KMS-11 (cell line): ENCODE results near the gene RGSL1.

Experiments used
- H2AFZ ChIP-seq: fragments of 200-600 bp; sonication (generic); 2 replicates; pipeline ENCODE4 v1.6.1; 2016; ENCODE audit warnings: antibody characterized with exemption, mixed run types, low read depth
- H3K27ac ChIP-seq: fragments of 200-600 bp; sonication (generic); 2 replicates; pipeline ENCODE4 v1.6.1; 2016; ENCODE audit warnings: mild to moderate bottlenecking, mixed run types
- H3K27me3 ChIP-seq: fragments of 200-600 bp; sonication (generic); 2 replicates; pipeline ENCODE4 v1.6.1; 2017; ENCODE audit warnings: mild to moderate bottlenecking, low read depth, mixed run types, moderate library complexity; ENCODE audit not compliant: insufficient read depth
- H3K36me3 ChIP-seq: fragments of 200-600 bp; sonication (generic); 2 replicates; pipeline ENCODE4 v1.6.1; 2017; ENCODE audit warnings: mild to moderate bottlenecking, mixed run types; ENCODE audit not compliant: insufficient read depth
- H3K4me1 ChIP-seq: fragments of 200-600 bp; sonication (generic); 2 replicates; pipeline ENCODE4 v1.6.1; 2016; ENCODE audit warnings: mild to moderate bottlenecking, low read depth, mixed run types; ENCODE audit not compliant: poor library complexity, severe bottlenecking
- H3K4me2 ChIP-seq: fragments of 200-600 bp; sonication (generic); 2 replicates; pipeline ENCODE4 v1.7.0; 2016; ENCODE audit warnings: mild to moderate bottlenecking, mixed run types
- H3K4me3 ChIP-seq: fragments of 200-600 bp; sonication (generic); IDR thresholded peaks from 2 replicates; pipeline ENCODE4 v1.6.1; 2017; ENCODE audit warnings: low read depth, low read length, mixed read lengths; ENCODE audit not compliant: insufficient read depth
- H3K79me2 ChIP-seq: fragments of 200-600 bp; sonication (generic); 2 replicates; pipeline ENCODE4 v1.6.1; 2016; ENCODE audit warnings: low read depth, mixed run types; ENCODE audit not compliant: insufficient read depth
- H3K9ac ChIP-seq: fragments of 200-600 bp; sonication (generic); 2 replicates; pipeline ENCODE4 v1.6.1; 2016; ENCODE audit warnings: mild to moderate bottlenecking, mixed run types
- H4K20me1 ChIP-seq: fragments of 200-600 bp; sonication (generic); 2 replicates; pipeline ENCODE4 v1.6.1; 2016; ENCODE audit warnings: mild to moderate bottlenecking, mixed run types; ENCODE audit not compliant: insufficient read depth
- TF ChIP-seq, protein P1 (sequence below): fragments of 200-600 bp; sonication (generic); conservative IDR thresholded peaks from 2 replicates; pipeline ENCODE4 v1.6.1; 2017; ENCODE audit warnings: low read depth, mild to moderate bottlenecking, antibody characterized with exemption, low read length, moderate library complexity, mixed read lengths

The RGSL1 gene

DNA sequence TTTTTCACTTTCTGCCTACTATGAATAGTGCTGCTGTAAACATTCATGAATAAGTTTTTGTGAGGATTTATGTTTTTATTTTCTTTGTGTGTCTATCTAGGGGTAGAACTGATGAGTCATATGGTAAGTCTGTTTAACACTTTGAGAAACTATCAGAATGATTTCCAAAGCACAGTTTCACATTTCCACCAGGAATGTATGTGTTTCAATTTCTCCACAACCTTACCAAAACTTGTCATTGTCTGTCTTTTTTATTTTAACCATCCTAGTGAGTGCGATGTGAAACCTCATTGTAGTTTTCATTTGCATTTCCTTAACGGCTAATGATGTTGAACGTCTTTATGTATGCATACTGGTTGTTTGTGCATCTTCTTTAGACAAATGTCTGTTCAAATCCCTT is 115.6 kb downstream of the RGSL1 start:
- Histone ChIP-seq H2AFZ (no peak overlapping the region), H3K4me1 (no peaks in the 10 kb centered on the region), H3K4me3 (no peak overlapping the region), H4K20me1 (no peaks in the 10 kb centered on the region), H3K27ac (no peak overlapping the region), H3K4me2 (no peak overlapping the region), H3K9ac (no peak overlapping the region), H3K79me2 (no peaks in the 10 kb centered on the region), H3K27me3 (no peaks in the 10 kb centered on the region), H3K36me3 (no peaks in the 10 kb centered on the region)
- TF ChIP-seq, protein P1, sequence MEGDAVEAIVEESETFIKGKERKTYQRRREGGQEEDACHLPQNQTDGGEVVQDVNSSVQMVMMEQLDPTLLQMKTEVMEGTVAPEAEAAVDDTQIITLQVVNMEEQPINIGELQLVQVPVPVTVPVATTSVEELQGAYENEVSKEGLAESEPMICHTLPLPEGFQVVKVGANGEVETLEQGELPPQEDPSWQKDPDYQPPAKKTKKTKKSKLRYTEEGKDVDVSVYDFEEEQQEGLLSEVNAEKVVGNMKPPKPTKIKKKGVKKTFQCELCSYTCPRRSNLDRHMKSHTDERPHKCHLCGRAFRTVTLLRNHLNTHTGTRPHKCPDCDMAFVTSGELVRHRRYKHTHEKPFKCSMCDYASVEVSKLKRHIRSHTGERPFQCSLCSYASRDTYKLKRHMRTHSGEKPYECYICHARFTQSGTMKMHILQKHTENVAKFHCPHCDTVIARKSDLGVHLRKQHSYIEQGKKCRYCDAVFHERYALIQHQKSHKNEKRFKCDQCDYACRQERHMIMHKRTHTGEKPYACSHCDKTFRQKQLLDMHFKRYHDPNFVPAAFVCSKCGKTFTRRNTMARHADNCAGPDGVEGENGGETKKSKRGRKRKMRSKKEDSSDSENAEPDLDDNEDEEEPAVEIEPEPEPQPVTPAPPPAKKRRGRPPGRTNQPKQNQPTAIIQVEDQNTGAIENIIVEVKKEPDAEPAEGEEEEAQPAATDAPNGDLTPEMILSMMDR = no peak

DNA sequence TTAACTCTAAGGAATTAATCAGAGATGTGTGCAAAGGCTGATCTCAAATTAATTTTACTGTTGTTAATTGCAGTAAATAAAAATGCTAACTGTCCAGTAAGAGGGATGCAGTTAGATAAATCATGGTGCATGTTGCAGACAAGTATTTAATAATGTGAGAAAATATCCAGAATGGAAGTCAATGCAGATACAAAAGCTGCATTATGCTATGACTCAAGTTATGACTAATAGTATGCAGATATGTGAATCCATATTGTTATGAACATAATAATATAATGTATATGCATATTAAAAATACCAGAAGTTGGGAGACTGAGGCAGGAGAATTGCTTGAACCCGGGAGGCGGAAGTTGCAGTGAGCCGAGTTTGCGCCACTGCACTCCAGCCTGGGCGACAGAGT is 117.7 kb downstream of the RGSL1 start:
- no peak overlapping the region for H3K27ac ChIP-seq
- no peak overlapping the region for H3K4me2 ChIP-seq
- H3K4me3 ChIP-seq = no peak overlapping the region
- H3K79me2 ChIP-seq = no peaks in the 10 kb centered on the region
- H2AFZ ChIP-seq = no peak overlapping the region
- no peaks in the 10 kb centered on the region for H4K20me1 ChIP-seq
- TF ChIP-seq, protein P1 = no peak
- H3K9ac ChIP-seq = no peak overlapping the region
- H3K4me1 ChIP-seq = no peaks in the 10 kb centered on the region
- no peaks in the 10 kb centered on the region for H3K27me3 ChIP-seq
- no peaks in the 10 kb centered on the region for H3K36me3 ChIP-seq

DNA sequence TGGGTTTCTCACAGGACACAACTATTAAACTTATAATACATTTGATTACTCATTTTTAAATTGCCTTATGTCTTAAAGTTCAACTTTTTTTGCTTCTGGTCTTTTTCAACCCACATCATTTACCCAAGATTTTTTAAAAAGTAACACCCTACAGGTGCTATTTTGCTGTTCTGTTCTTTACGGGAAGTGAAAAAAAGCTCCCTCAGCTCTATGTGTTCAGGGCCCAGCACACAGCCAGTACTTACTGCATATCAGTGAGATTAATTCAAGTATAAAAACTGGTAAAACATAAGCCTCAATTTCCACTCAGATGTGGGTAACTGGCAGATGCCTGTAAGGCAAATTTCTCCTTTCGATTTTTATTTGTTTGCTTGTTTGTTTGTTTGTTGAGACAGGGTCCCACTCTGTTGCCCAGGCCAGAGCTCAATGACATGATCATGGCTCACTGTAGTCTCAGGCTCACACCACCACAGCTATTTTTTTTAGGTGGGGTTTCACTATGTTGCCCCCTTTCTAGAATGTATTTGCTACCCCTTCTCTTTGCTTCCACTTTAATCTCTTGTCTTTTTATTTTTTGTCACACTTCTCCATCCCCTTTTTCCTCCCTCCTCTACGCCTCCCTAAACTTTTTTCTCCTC is 118.8 kb downstream of the RGSL1 start:
- no peaks in the 10 kb centered on the region for H3K4me1 ChIP-seq
- TF ChIP-seq, protein P1 = no peak
- H4K20me1 ChIP-seq = no peaks in the 10 kb centered on the region
- no peak overlapping the region for H3K9ac ChIP-seq
- H3K27me3 ChIP-seq = no peaks in the 10 kb centered on the region
- H3K79me2 ChIP-seq = no peaks in the 10 kb centered on the region
- H3K4me2 ChIP-seq = no peak overlapping the region
- H3K36me3 ChIP-seq = no peaks in the 10 kb centered on the region
- H3K27ac ChIP-seq = no peak overlapping the region
- no peak overlapping the region for H3K4me3 ChIP-seq
- no peak overlapping the region for H2AFZ ChIP-seq

DNA sequence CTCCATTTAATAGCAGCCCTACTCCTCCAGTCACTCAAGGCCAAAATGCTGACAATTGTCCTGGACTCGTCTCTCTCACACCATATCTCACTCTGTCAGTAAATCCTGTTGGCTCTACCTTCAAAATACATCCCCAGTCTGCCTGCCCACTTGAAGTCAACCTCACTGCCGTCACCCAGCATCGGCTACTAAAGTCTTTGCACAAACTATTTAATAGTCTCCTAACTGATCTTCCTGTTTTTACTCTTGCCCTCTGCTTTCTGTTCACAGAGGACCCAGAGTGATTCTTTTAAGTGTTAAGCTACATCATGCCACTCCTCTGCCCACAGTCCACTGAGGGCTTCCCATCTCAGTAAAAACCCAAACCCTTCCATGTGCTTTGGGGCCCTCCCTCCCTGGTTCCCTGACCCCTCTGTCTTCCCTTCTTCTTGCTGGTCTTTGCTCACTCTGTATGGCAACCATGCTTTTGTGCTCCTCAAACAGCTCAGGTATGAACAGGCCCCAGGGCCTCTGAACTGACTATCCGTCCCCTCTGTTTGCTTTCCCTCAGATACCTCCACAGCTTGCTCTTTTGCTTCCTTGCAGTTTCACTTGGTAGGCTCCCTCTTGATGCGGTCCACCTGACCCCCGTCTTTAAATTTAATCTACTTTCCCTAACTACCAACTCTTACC is 120.1 kb downstream of the RGSL1 start:
- H3K27ac ChIP-seq = no peak overlapping the region
- TF ChIP-seq, protein P1 = no peak

More for the DNA sequence above, 120.1 kb downstream of the RGSL1 start:
- Histone ChIP-seq H4K20me1 (no peaks in the 10 kb centered on the region), H3K36me3 (no peaks in the 10 kb centered on the region), H2AFZ (no peak overlapping the region), H3K79me2 (no peaks in the 10 kb centered on the region), H3K9ac (no peak overlapping the region), H3K4me2 (no peak overlapping the region), H3K4me1 (no peaks in the 10 kb centered on the region), H3K27me3 (no peaks in the 10 kb centered on the region), H3K4me3 (no peak overlapping the region)
